Measurements from ENCODE around the gene KCNH8.

The KCNH8 gene

GRCh38 chr3:19527746-19528145 lies 379.4 kb downstream of the KCNH8 start:
- H3K4me3 ChIP-seq (ENCODE audit: low read length), result no peak overlapping the region
- no peaks in the 10 kb centered on the region for H3K9me2 ChIP-seq (replicated peaks; ENCODE audit: control insufficient read depth, low read length)
- H3K9me3 ChIP-seq (ENCODE audit: control insufficient read depth, insufficient read depth, low read length), result no peaks in the 10 kb centered on the region
- TF ChIP-seq EZH2phosphoT487 (IDR thresholded peaks at IDR 0.05; ENCODE audit: borderline replicate concordance, low read length), result no peak
- no peak for TF ChIP-seq CTCF (IDR thresholded peaks at IDR 0.05; ENCODE audit: low read depth, low read length, poor library complexity, severe bottlenecking)
- no peaks in the 10 kb centered on the region for H3K27me3 ChIP-seq (ENCODE audit: control insufficient read depth, low read length)
- no peaks in the 10 kb centered on the region for H3K36me3 ChIP-seq (ENCODE audit: control insufficient read depth, low read length)
- H3K79me2 ChIP-seq (ENCODE audit: control insufficient read depth, low read length), result no peaks in the 10 kb centered on the region
- peaks cover 16% of the 10 kb centered on the region for H3K4me1 ChIP-seq (ENCODE audit: control insufficient read depth, low read length)
- H4K20me1 ChIP-seq (ENCODE audit: control insufficient read depth, insufficient read depth, low read depth, low read length), result no peaks in the 10 kb centered on the region
- no peak overlapping the region for H3K4me2 ChIP-seq (ENCODE audit: low read length)
- no peak overlapping the region for H3K27ac ChIP-seq (ENCODE audit: low read depth, low read length)
- no peaks in the 10 kb centered on the region for H3F3A ChIP-seq (ENCODE audit: control insufficient read depth, insufficient read depth)

- H3F3A ChIP-seq (ENCODE audit: control insufficient read depth, insufficient read depth), result no peaks in the 10 kb centered on the region
- TF ChIP-seq CTCF (IDR thresholded peaks at IDR 0.05; ENCODE audit: low read depth, low read length, poor library complexity, severe bottlenecking) (no peak), EZH2phosphoT487 (IDR thresholded peaks at IDR 0.05; ENCODE audit: borderline replicate concordance, low read length) (no peak)
- H3K4me2 ChIP-seq (ENCODE audit: low read length), result peak overlapping the region; percentile 41
These were observed 383.1 kb downstream of the KCNH8 start for GRCh38 chr3:19531426-19531825.

GRCh38 chr3:19539518-19540392 lies 391.4 kb downstream of the KCNH8 start:
- Histone ChIP-seq H3K27ac (ENCODE audit: low read depth, low read length) (peak overlapping the region; percentile 91), H3K4me1 (ENCODE audit: control insufficient read depth, low read length) (peaks cover 82% of the 10 kb centered on the region), H3K27me3 (ENCODE audit: control insufficient read depth, low read length) (no peaks in the 10 kb centered on the region), H4K20me1 (ENCODE audit: control insufficient read depth, insufficient read depth, low read depth, low read length) (no peaks in the 10 kb centered on the region), H3K4me2 (ENCODE audit: low read length) (peak overlapping the region; percentile 70), H3K4me3 (ENCODE audit: low read length) (peak overlapping the region; percentile 49), H3K79me2 (ENCODE audit: control insufficient read depth, low read length) (no peaks in the 10 kb centered on the region), H3K9me3 (ENCODE audit: control insufficient read depth, insufficient read depth, low read length) (peaks cover 3% of the 10 kb centered on the region; the same call in 1 of the 2 replicates), H3K9me2 (replicated peaks; ENCODE audit: control insufficient read depth, low read length) (no peaks in the 10 kb centered on the region), H3K36me3 (ENCODE audit: control insufficient read depth, low read length) (peaks cover 15% of the 10 kb centered on the region; the same call in 1 of the 2 replicates), H3F3A (ENCODE audit: control insufficient read depth, insufficient read depth) (peaks cover 22% of the 10 kb centered on the region)
- no peak for TF ChIP-seq CTCF (IDR thresholded peaks at IDR 0.05; ENCODE audit: low read depth, low read length, poor library complexity, severe bottlenecking)
- TF ChIP-seq EZH2phosphoT487 (IDR thresholded peaks at IDR 0.05; ENCODE audit: borderline replicate concordance, low read length), result no peak

More at GRCh38 chr3:19531426-19531825, 383.1 kb downstream of the KCNH8 start:
- H3K4me1 ChIP-seq (ENCODE audit: control insufficient read depth, low read length), result peaks cover 42% of the 10 kb centered on the region
- no peaks in the 10 kb centered on the region for H3K79me2 ChIP-seq (ENCODE audit: control insufficient read depth, low read length)
- no peak overlapping the region for H3K4me3 ChIP-seq (ENCODE audit: low read length)
- H3K9me3 ChIP-seq (ENCODE audit: control insufficient read depth, insufficient read depth, low read length), result peaks cover under 1% of the 10 kb centered on the region; the same call in 1 of the 2 replicates
- H3K9me2 ChIP-seq (replicated peaks; ENCODE audit: control insufficient read depth, low read length), result no peaks in the 10 kb centered on the region
- H3K27me3 ChIP-seq (ENCODE audit: control insufficient read depth, low read length), result no peaks in the 10 kb centered on the region
- no peaks in the 10 kb centered on the region for H3K36me3 ChIP-seq (ENCODE audit: control insufficient read depth, low read length)
- no peak overlapping the region for H3K27ac ChIP-seq (ENCODE audit: low read depth, low read length)
- H4K20me1 ChIP-seq (ENCODE audit: control insufficient read depth, insufficient read depth, low read depth, low read length), result no peaks in the 10 kb centered on the region

Data from DOHH2 (cell line).